Tibial nerve (tissue), 4 donors: ENCODE data around the gene CYTH3.

Source experiments
- CTCF ChIP-seq, 5 experiments: fragments of 200-600 bp in 3 of 5; fragments of 450-650 bp in 2 of 5; sonication (generic) in 3 of 5; IDR thresholded peaks; one replicate each; pipeline ENCODE4 v1.5.1; 2016 to 2019; ENCODE audit warnings: antibody characterized with exemption in 5 of 5, mild to moderate bottlenecking in 3 of 5, moderate library complexity in 2 of 5
- EP300 ChIP-seq, 2 donors: sonication (generic); formaldehyde crosslinking; IDR thresholded peaks; one replicate each; pipeline ENCODE4 v1.6.1; 2017; ENCODE audit warnings: antibody characterized with exemption in 2 of 2, mild to moderate bottlenecking in 1 of 2
- POLR2A ChIP-seq, 2 donors: fragments of 450-650 bp; IDR thresholded peaks; one replicate each; pipeline ENCODE4 v1.6.1; 2017; ENCODE audit warnings: antibody characterized with exemption in 2 of 2, mild to moderate bottlenecking in 2 of 2, moderate library complexity in 2 of 2

- no peak for TF ChIP-seq CTCF (IDR thresholded peaks at IDR 0.05)
- no peak for TF ChIP-seq EP300 (IDR thresholded peaks at IDR 0.05)
- no peak for TF ChIP-seq POLR2A (IDR thresholded peaks at IDR 0.05)
These were observed 20.1 kb downstream of the CYTH3 start for GRCh38 chr7:6252341-6252746.
